ENCODE measurements around the gene HOXA10.

DNA sequence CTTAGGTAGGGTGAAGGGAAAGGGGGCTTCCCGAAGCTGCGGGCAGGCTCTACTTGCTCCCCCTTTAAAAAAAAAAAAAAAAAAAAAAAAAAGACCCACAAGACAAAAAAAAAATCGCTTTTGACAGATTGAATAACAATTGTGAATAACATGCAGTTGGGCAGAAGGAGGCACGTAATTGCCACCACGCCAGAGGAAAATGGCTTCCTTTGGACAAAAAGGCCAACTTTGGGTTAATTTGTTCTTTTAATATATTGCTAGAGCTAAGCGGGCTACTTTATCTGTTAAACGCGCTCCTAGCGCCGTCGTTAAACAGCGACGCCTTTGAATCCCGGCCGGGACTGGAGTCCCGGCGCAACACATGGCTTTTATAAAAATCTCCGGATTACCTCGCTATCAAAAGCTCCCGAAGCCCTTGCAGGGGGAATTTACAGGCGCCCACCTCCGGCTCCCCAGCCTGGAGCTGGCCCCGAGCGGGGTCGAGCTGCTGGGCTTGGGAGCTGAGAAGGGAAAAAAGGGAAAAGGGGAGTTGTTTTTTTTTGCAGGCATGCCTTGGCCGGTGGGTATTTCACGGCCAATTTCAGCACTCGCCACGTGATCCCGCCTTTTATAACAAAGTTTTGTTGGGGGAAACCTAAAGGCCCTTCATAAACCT, 9.7 kb upstream of the HOXA10 start:
- TF ChIP-seq, protein P1, sequence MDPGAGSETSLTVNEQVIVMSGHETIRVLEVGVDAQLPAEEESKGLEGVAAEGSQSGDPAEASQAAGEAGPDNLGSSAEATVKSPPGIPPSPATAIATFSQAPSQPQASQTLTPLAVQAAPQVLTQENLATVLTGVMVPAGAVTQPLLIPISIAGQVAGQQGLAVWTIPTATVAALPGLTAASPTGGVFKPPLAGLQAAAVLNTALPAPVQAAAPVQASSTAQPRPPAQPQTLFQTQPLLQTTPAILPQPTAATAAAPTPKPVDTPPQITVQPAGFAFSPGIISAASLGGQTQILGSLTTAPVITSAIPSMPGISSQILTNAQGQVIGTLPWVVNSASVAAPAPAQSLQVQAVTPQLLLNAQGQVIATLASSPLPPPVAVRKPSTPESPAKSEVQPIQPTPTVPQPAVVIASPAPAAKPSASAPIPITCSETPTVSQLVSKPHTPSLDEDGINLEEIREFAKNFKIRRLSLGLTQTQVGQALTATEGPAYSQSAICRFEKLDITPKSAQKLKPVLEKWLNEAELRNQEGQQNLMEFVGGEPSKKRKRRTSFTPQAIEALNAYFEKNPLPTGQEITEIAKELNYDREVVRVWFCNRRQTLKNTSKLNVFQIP (CRISPR knock-in tag; IDR thresholded peaks at IDR 0.05; ENCODE audit: borderline replicate concordance, low read depth), result no peak
- no peak for TF ChIP-seq TOX (CRISPR knock-in tag; IDR thresholded peaks at IDR 0.05; ENCODE audit: borderline replicate concordance)
- no peak for TF ChIP-seq TCF4 (CRISPR knock-in tag; IDR thresholded peaks at IDR 0.05; ENCODE audit: borderline replicate concordance)
- no peak for TF ChIP-seq PPARA (CRISPR knock-in tag; IDR thresholded peaks at IDR 0.05; ENCODE audit: borderline replicate concordance)
- no peak for TF ChIP-seq BACH2 (CRISPR knock-in tag; IDR thresholded peaks at IDR 0.05; ENCODE audit: borderline replicate concordance)
- TF ChIP-seq ESRRG (CRISPR knock-in tag; IDR thresholded peaks at IDR 0.05), result no peak
